HepG2 (cell line): ENCODE data around the gene AP1S3.

Experiments
- ARNT ChIP-seq: fragments of 450-650 bp; IDR thresholded peaks from 2 replicates; pipeline ENCODE4 v1.6.1; 2017
- TF ChIP-seq, protein P1 (sequence below): sonication (generic); formaldehyde crosslinking; IDR thresholded peaks from 2 replicates; pipeline ENCODE4 v1.5.0; 2020; ENCODE audit warnings: mild to moderate bottlenecking, missing genetic modification reagents, moderate library complexity
- TF ChIP-seq, protein P2 (sequence below): sonication (generic); formaldehyde crosslinking; IDR thresholded peaks from 2 replicates; pipeline ENCODE4 v1.5.1; 2020; ENCODE audit warnings: mild to moderate bottlenecking, missing genetic modification reagents, moderate library complexity
- TF ChIP-seq, protein P3 (sequence below): sonication (generic); formaldehyde crosslinking; conservative IDR thresholded peaks from 2 replicates; pipeline ENCODE4 v1.8.0; 2022; ENCODE audit warnings: low read depth, missing genetic modification reagents

DNA sequence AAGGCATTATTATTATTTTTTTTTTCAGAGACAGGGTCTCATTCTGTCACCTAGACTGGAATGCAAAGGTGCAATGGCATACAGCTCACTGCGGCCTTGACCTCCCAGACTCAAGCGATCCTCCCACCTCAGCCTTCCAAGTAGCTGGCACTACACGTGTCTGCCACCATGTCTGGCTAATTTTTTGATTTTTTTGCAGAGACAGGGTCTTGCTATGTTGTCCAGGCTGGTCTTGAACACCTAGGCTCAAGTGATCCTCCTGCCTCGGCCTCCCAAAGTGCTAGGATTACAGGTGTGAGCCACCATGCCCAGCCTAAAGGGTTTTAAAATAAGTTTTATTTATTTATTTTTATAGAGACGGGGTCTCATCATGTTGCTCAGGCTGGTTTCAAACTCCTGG is 45.3 kb upstream of the AP1S3 start:
- no peak for TF ChIP-seq ARNT
- TF ChIP-seq, protein P1, sequence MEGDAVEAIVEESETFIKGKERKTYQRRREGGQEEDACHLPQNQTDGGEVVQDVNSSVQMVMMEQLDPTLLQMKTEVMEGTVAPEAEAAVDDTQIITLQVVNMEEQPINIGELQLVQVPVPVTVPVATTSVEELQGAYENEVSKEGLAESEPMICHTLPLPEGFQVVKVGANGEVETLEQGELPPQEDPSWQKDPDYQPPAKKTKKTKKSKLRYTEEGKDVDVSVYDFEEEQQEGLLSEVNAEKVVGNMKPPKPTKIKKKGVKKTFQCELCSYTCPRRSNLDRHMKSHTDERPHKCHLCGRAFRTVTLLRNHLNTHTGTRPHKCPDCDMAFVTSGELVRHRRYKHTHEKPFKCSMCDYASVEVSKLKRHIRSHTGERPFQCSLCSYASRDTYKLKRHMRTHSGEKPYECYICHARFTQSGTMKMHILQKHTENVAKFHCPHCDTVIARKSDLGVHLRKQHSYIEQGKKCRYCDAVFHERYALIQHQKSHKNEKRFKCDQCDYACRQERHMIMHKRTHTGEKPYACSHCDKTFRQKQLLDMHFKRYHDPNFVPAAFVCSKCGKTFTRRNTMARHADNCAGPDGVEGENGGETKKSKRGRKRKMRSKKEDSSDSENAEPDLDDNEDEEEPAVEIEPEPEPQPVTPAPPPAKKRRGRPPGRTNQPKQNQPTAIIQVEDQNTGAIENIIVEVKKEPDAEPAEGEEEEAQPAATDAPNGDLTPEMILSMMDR: no peak
- TF ChIP-seq, protein P2, sequence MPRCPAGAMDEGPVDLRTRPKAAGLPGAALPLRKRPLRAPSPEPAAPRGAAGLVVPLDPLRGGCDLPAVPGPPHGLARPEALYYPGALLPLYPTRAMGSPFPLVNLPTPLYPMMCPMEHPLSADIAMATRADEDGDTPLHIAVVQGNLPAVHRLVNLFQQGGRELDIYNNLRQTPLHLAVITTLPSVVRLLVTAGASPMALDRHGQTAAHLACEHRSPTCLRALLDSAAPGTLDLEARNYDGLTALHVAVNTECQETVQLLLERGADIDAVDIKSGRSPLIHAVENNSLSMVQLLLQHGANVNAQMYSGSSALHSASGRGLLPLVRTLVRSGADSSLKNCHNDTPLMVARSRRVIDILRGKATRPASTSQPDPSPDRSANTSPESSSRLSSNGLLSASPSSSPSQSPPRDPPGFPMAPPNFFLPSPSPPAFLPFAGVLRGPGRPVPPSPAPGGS (CRISPR knock-in tag): no peak
- TF ChIP-seq, protein P3, sequence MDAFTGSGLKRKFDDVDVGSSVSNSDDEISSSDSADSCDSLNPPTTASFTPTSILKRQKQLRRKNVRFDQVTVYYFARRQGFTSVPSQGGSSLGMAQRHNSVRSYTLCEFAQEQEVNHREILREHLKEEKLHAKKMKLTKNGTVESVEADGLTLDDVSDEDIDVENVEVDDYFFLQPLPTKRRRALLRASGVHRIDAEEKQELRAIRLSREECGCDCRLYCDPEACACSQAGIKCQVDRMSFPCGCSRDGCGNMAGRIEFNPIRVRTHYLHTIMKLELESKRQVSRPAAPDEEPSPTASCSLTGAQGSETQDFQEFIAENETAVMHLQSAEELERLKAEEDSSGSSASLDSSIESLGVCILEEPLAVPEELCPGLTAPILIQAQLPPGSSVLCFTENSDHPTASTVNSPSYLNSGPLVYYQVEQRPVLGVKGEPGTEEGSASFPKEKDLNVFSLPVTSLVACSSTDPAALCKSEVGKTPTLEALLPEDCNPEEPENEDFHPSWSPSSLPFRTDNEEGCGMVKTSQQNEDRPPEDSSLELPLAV: no peak
